Vagina (tissue), 2 donors: ENCODE measurements around the gene IL25.

Experiments
- CTCF ChIP-seq, 3 experiments: fragments of 450-650 bp in 2 of 3; fragments of 200-600 bp in 1 of 3; sonication (generic) in 1 of 3; IDR thresholded peaks; one replicate each; pipeline ENCODE4 v1.5.1; 2017 to 2019; ENCODE audit warnings: antibody characterized with exemption in 3 of 3, mild to moderate bottlenecking in 2 of 3, moderate library complexity in 2 of 3
- POLR2A ChIP-seq, 2 donors: fragments of 450-650 bp; IDR thresholded peaks; one replicate each; pipeline ENCODE4 v1.6.1; 2017; ENCODE audit warnings: antibody characterized with exemption in 2 of 2, mild to moderate bottlenecking in 2 of 2, moderate library complexity in 2 of 2
- POLR2AphosphoS5 ChIP-seq, 2 donors: sonication (generic); formaldehyde crosslinking; IDR thresholded peaks; one replicate each; pipeline ENCODE4 v1.9.0; 2017; ENCODE audit warnings: antibody characterized with exemption in 2 of 2, mild to moderate bottlenecking in 2 of 2, low read depth in 1 of 2; ENCODE audit not compliant: insufficient read depth in 1 of 2

- TF ChIP-seq CTCF (IDR thresholded peaks at IDR 0.05): no peak
- no peak for TF ChIP-seq POLR2AphosphoS5 (IDR thresholded peaks at IDR 0.05; ENCODE audit: insufficient read depth in 1 of 2, low read depth in 1 of 2)
- TF ChIP-seq POLR2A (IDR thresholded peaks at IDR 0.05): no peak
Measured at GRCh38 chr14:23418021-23418420, 45.4 kb downstream of the IL25 start.
